ENCODE data around the gene ACACA.

ACACA gene

DNA sequence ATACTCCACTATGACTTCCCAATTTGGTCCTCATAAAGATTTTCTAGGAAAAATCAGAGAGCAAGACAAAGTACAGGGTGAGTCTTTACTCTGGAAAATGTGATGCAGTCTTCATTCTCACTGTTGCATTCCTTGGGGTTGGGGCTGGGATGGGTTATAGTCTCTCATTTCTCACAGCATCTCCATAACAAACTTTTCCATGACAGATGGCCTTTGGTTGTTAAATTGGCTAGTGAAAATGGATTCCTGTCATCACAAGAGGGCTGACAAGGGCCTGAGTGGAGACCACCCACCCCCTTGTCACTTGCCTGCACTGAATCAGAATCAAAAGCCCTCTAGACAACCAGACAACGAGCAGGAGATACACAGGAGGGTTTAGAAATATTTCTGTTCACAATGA lies 283.2 kb downstream of the ACACA start:
- DNase-seq: no peak

DNA sequence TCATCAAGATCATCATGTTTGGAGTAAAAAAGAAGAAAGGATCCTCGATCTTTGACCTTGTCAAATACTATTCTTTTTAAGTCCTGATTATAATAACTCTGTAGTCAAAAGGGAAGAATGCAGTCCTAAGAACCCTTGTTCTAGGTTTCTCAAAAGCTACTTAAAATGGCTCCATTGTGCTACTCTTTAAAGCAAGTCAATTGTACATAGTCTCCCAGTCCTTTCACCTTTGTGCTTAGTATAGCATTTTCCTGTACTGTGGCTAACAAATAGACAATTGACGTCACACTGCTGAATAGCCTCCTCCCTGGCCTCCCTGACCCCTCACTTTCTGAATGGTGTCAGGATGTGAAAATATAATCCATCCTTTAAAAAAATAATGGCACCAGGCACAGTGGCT lies 285.0 kb downstream of the ACACA start:
- DNase-seq: no peak

- no peak for DNase-seq
Observed at GRCh38 chr17:37118366-37119137, 288.1 kb downstream of the ACACA start.

- DNase-seq: no peak
Observed at GRCh38 chr17:37117373-37118142, 289.1 kb downstream of the ACACA start.

GRCh38 chr17:37116671-37117185 lies 289.9 kb downstream of the ACACA start:
- DNase-seq: no peak

- no peak for DNase-seq
Observed at GRCh38 chr17:37111329-37111728, 295.3 kb downstream of the ACACA start.

DNA sequence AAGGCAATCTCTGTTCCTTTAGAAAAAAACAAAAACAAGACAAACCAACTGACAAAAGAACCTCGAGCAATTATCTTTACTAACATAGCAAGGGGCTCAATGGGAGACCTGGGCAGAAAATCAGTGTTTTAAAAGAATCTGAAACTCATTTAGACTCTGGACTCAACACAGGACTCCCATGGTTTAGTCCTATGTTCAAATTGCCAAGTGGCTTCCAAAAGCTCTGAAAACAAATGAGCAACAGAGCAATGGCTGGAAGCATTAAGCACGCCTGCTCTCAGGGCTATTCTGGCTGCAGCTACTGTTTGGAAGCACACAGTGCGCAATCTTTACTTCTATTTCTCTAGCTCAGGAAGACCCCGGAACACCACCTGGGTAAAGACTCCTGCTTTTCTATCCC lies 295.9 kb downstream of the ACACA start:
- DNase-seq: no peak

GRCh38 chr17:37109731-37110710 lies 296.6 kb downstream of the ACACA start:
- DNase-seq: no peak

- no peak for DNase-seq
Observed at GRCh38 chr17:37109106-37109505, 297.5 kb downstream of the ACACA start.

GRCh38 chr17:37107406-37108083 lies 299.1 kb downstream of the ACACA start:
- no peak for DNase-seq

DNA sequence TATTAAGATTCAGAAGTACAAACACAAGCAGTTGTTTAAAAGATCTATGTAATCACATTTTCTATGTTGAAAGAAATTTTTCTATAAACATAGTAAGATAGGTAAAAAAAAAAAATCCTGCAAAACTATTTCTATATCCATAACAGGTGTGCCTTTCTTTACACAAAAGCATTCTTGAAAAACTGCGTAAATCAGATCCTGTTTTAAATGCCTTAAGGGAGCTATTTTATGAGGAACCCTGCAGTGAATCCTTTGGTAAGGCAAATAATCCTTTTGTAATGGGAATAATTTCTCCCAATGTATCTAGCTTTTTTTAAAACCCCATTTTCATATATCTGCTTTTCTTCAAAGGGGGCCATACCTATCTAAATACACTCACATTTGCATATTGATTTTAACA lies 300.6 kb downstream of the ACACA start:
- DNase-seq: no peak

GRCh38 chr17:37103231-37103630 lies 303.4 kb downstream of the ACACA start:
- no peak for DNase-seq

- DNase-seq: no peak
Observed at GRCh38 chr17:37101306-37101705, 305.3 kb downstream of the ACACA start.

DNA sequence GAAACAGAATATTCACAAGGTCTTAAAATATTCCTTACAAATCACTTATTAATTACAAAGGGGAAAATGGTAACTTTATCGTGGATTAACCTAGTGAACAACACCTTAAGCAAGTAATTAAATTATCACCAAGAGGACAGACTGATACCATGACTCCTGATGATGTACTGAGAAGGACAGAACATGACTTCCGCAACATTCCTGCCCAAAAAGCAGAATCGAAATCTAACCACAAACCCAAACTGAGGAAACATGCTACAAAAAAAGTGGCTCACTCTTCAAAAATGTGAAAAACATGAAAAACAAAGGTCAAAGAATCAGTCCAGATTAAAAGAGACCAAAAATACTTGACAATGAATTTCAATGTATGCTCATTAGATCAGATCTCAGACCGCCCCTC lies 306.4 kb downstream of the ACACA start:
- no peak for DNase-seq

DNA sequence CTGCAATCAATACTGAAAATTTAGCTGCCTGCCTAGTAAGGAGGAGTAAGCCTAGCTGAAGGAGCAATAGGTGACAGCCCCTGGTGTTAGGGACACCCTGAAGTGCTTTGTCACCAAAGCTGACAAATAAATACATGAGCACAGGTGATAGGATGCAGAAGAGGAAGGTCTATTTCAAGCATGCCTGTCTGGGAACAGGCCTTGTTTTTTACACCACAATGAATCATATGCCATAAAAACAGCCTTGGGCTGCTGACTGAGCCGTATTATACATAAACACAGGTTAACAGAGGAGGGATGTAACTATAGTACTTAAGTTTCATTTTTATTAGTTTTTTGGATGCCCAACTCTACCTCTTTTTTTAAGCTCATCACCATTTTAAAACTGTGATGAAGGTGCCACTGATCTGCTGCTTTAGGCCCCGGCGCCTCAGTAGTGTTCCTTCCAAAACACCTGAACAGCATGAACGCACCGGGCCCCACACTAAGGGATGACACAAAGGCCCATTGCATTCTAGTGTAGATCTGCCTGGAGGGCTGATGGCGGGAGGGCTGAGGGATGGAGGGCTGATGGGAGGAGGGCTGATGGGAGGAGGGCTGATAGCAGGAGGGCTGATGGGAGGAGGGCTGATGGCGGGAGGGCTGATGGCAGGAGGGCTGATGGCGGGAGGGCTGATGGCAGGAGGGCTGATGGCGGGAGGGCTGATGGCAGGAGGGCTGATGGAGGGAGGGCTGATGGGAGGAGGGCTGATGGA lies 307.5 kb downstream of the ACACA start:
- DNase-seq: no peak

GRCh38 chr17:37098152-37098551 lies 308.5 kb downstream of the ACACA start:
- no peak for DNase-seq

GRCh38 chr17:37097154-37097553 lies 309.5 kb downstream of the ACACA start:
- DNase-seq: no peak

- no peak for DNase-seq
Observed at GRCh38 chr17:37096071-37096470, 310.6 kb downstream of the ACACA start.

GRCh38 chr17:37094391-37094790 lies 312.2 kb downstream of the ACACA start:
- DNase-seq: no peak

DNA sequence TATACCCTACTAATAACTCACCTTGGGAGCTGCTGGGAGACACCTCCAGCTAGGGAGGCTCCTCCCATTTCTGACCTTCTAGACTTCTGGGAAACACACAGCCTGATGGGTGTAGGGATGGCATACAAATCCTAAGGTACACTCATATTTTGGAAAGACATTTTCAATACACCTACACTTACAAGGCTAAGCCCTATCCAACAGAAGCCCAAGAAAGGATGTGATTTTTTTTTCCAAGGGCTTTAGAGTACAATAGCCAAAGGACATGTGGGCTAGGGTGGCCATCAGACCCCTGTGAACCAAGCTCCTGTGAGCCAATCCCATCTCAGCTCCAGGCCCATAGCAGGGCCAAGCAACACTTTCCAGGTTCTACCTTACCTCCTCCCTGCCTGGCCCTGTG lies 313.9 kb downstream of the ACACA start:
- no peak for DNase-seq

- no peak for DNase-seq
Observed at GRCh38 chr17:37092071-37092470, 314.6 kb downstream of the ACACA start.

GRCh38 chr17:37090941-37091340 lies 315.7 kb downstream of the ACACA start:
- DNase-seq: no peak

Measured in activated CD4-positive, alpha-beta T cell treated with anti-CD3 and anti-CD28 coated beads, Interleukin-2, amount 50 U/mL, for 1 hour (primary cell).